HG03565 (cell line): ENCODE results near the gene LSAMP.
"Not testable (repeated sequence)": the region's sequence is repeated elsewhere in the genome, so short reads cannot be mapped to it uniquely, and the experiment has no call there.

Experiments
- ATAC-seq: cut with Tn5 transposase; IDR thresholded peaks from one replicate; pipeline ENCODE4 v1.9.1; 2021; ENCODE audit warnings: mild to moderate bottlenecking, moderate library complexity; ENCODE audit not compliant: unreplicated experiment

Gene LSAMP

DNA sequence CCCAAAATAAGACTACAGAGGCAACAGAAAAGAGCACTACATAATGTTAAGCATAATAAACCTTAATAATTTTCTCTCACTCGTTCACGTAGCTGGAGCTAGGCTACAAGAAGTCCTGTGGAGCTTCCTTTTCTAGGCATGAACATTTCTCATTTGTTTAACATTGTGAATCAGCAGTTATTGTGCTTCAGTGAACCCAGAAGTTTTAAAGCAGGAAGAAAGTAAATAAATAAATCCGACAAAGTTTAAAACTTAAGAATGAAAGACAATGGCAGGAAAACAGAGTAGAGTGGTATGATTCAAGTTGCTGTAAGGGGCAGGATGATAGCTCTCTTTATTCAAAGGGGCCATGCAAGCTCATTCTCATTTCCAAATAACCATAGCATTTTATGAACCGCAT is 191.8 kb downstream of the LSAMP start:
- ATAC-seq: no peak

DNA sequence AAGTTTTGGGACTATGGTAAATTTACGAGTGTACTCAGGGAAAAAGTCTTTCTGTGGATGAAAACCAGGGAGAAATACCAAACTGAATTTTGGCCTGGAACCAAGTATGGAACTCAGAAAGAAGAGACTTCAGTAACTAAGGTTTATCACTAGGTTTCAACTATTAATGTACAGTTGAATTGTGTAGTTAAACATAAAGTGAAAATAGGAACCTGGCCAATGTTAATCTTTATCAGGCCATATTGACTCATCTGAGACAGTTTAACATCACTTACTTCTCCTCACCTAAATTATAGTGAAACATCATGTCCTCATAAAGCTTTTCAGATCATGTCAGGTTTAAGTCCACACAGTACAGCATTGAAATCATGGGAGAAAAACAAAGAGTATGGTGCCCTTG is 197.7 kb downstream of the LSAMP start:
- ATAC-seq: no peak

DNA sequence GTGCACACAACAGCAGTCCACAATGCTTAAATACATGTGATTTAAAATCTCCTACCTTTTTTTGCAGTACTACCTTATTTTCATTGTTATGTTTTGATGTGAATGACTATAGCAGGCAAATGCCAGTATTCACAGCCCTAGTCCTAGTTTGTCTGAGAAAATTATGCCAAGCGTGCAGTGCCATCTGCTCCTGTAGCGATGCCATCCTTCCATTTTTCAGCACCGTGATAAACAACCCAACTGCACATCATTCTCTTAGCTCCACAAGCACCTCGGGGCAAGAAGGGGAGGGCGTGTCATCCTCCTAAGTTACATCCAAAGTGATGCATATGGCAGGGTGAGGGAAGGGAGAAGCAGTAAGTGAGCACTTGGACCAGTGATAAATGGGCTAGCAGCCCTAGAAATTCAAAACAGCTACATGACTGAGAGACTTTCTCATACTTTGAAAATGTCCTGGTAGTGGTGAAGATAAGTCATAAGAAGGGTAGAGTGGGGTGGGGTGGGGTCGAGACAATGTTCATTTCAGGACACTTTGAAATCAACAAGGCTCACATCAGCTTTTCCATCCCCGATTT is 198.8 kb downstream of the LSAMP start:
- ATAC-seq: no peak

DNA sequence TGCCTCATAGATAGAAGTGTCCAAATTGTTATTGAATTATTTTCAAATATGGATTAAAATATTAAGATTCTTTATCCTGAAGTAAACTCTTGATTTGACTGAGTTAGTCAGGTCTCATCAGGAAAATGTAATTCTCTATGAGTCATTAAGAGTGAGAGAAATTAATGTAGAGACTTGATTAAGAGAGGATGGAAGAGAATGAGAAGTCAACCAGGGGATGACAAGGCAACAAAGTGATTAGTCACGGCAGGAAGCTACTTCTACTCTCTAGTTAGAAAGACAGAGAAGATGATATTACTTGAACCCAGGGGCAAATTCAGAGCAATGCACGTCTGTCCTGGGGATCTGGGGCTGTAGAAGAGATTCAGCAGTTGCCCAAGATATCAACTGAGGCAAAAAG is 202.5 kb downstream of the LSAMP start:
- no peak for ATAC-seq

DNA sequence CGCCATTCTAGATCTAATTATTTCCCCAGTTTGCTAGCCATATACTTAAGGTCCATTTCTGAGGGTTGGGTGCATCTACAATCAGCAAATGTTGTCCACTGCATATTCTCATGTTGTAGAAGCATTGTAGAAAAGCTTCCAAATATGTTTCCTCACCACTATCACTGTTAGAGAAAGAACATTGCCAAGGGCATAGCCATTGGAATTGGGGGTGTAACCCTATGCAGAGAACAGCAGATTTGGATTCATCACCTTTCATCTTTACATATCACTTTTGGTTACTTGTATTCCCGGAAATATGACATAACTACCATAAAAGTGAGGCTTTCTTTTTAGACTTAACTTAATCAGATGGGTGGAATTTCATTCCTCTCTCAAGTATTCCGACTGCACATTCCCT is 203.6 kb downstream of the LSAMP start:
- ATAC-seq: no peak

DNA sequence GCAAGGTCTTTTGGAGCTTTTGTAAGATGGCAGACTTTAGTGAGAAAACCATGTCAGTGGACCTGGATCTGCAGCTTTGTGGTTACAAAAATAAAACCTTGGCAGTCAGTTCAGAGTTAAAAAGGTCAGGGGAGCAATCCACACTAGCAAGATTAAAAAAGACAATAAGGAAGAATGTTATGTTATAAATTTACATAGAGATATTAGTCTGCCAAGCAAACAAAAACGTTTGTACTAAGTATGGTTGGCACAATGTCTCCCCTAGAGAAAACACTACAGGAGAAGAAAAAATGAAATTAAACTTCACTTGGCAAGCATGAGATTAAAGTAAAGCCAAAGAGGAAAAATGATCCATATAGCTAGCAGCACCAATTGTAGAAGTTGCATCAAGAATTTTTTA is 205.0 kb downstream of the LSAMP start:
- no peak for ATAC-seq

DNA sequence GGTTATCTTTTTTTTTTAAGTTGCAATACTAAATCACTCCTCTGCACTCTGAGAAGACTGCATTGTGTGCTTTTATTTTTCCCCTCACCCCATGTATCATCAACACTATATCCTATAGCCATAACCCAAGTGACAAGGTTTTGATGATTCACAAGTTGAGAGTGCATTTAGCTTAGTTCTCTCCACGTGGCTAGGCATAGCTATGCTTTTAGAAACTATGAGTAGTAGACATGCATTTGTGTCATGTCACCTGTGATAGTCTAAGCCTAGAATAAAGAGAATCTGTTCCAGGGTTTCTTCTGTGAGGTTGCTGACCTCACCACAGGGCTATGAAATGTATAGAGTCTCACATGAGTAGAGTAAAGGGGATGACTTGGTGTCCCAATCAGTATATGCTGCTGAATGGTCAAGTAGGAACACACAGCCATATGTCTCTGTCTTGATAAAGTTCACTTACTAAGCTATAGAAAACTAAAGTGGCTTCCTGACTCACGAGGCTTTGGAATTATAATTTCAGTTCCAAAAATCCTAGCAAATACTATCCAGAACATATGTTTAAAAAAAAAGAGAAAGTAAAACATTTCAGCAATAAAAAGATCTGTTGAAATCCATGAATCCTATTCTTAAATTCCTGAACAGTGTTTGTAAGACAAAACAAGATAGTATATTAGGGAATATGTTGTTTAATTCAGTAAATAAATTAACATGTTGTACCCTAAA is 206.3 kb downstream of the LSAMP start:
- ATAC-seq: no peak

DNA sequence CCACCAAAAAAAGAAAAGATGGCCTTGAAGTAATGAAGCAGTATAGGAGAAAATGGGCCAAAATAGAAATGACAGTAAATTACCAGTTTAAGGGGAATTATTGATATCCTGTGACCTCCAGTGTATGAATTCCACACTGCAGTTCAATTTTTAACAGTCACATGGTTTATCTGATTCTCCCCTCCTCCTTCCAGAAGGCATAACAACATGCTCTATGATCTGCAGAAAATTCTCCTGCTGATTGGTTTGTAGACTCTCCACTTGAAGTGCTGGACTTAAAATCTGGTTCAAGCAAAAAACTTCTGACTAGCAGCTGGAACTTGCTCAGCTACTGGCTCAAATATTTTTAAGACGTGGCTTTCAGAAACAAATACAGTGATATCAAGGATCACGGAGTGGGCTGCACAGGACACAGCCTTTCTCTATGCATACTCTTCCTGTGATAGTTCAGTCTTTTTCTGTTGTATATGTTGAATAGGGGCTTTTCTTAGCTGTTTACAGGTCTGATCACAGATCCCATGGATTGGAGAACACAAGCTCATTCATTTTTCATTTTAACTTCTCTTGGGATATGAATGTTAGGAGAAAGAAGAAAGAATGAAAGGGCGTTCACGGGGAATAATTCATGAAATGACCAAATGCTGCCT is 211.5 kb downstream of the LSAMP start:
- ATAC-seq: no peak

DNA sequence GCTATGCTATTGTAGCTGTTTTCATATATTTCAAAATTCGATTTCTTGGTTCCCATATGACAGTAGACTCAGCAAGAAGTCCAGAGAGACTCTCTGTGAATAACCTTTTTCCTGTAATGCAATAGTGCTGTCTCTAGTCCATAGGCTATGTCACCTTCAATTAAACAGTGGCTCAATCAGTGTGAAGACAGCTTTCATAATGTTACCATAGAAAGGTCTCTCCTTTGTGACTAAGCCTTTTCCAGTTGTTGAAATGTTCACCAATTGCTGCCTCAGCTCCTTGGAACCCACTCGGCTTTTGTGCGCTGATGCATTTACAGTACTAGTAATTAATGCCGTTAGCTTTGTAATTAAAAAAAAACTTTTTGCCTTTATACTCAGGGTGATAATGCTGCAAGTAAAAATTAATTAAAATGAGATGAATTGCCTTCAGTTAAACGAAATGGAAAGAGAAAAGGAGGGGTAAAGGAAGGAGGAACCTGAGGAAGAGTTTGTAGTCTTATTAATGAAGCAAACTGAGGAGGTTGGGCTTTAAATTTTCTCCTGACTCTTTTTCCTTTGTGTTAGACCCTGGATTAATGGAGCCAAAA is 214.8 kb downstream of the LSAMP start:
- ATAC-seq: no peak

DNA sequence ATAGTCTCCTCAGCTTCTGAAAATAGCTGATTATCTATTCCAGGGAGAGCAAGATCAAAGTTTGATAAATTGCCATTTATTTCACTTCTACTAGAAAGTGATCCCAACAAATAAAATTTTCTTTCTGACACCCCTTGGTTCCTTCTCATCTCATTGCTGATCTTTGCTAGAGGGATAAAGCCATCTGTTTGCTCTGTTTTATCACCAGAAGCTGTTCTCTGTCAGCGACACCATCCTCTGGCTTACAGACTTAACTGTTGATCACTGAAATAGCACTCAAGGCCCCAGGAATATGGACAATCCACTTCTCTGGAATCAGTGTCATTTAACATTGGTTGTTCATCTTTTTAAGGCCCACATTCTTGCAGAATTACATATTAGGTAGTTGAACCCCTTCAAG is 219.0 kb downstream of the LSAMP start:
- no peak for ATAC-seq

DNA sequence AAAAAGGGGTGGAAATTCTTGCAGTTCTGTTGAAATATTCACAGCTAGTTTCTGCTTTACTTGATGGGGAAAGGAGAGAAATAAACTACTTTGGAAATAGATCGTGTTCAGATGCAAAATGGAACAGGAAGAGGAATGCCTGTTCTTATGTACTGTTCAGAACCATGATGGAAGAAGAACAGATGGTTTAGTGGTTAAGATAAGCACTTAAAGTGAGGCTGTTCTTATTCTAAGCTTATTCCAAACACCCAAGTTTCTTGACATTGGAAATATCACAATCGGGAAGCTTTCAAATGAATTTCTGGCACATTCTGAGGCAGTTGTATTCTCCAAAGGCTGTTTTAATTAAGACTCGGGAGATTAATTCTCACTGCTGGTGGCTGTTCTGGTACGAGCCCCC is 228.5 kb downstream of the LSAMP start:
- ATAC-seq: no peak

DNA sequence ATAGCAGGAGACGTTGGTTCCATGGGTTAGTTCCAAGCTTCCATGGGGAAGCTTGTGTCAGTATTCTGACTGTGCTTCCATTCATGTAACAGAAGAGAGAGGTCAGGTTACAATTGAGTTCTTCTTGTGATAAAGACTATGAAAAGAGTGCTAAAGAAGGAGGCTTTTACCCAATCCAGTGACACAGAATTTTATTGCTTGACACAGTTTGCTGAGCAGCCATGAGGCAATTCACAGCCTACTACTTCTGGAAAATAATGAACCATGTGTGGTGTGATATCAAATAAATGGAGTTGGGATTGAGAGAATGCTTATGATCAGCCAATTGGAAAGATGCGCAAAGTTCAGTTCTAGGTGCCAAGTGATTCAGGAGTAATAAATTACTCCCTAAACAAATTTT is 233.4 kb downstream of the LSAMP start:
- no peak for ATAC-seq

DNA sequence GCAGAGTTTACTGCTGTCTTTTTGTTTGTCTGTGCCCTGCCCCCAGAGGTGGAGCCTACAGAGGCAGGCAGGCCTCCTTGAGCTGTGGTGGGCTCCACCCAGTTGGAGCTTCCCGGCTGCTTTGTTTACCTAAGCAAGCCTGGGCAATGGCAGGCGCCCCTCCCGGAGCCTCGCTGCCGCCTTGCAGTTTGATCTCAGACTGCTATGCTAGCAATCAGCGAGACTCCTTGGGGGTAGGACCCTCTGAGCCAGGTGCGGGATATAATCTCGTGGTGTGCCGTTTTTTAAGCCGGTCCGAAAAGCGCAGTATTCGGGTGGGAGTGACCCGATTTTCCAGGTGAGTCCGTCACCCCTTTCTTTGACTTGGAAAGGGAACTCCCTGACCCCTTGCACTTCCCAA is 236.5 kb downstream of the LSAMP start:
- ATAC-seq: not testable (repeated sequence)

DNA sequence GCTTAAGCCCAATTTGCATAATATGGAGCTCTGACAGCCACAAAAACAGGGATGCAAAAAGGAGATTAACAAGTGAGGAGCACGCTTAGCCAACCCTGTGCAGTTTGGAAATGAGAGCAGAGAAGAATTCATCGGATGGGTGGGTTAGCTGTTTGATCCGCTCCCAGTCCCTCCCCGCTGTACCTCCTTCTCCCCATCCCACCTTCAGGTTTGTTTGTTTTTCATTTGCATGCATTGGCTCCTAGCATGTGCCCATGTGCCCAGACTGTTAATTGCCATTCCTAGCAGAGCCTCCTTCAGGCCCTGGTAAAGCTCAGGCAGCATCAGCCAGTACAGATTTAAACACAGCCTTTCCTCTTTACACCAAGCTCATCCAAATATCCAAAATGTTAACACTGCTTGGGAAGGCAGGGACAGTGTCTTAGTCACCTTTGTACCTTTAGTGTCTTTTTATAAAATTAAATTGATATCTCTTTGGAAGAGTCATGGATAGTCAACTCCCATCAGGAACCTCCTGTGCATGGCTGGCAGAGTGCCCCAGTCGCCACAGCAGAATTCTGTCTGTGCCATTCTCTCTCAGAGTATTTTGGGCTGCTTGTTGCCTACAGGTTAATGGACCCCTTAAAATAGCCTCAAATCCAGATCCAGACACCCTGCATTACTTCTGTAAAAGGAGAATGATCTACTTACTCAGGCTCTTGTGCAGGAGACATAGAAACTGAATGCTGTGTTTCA is 244.2 kb downstream of the LSAMP start:
- ATAC-seq: no peak

DNA sequence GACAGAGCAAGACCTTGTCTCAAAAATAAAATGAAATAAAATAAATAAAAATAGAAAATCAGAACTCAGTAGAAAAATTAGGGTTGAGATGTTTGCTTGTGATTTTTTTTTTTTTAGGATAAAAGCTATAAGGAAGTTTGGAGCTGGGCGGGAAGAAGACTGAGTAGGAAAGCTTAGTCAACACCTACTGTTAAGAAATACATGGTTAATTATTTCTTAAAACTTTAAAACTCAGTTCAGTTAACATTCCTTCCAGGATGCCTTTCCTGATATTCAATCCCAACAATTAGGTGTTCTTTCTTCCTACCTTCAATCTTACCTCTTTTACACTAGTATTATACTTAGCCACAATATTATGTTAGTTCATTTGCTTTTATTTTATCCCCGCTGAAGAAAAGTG is 246.2 kb downstream of the LSAMP start:
- no peak for ATAC-seq

DNA sequence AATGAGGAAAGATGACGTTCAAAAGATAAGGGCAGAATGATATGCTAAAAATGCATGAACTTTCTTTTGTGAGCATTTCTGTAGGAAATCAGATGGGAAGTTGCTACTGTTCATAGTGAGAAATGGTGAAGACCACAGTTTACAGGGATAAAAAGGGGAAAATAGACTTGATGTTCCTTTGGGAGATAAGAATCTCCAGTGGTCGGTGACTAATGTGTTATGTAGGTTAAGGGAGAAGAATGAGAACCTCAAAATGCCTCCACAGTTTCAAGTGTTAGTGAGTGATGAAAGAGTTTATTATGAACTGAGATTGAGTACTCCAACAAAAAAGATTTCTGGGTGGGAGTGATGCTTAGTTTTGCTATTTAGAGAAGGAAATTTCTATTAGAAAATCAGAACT is 247.2 kb downstream of the LSAMP start:
- no peak for ATAC-seq

DNA sequence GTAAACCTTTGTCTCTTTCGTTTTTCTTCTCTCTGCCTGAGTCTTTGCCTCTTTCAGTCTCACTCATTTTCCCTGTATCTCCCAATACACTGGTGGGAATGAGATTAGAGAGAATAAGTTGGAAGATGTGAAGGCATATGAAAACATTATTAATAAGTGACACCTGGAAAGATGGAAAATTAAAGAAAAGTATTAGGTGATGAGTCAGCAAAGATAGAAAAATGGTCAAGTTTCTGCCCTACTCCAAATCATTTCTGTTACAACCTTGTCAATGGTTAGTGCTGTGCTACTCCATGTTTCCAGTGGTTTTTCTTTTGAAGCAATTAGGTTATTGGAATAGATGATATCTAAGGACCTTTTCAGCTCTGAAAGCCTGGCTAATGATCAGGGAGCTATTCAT is 252.8 kb downstream of the LSAMP start:
- no peak for ATAC-seq

DNA sequence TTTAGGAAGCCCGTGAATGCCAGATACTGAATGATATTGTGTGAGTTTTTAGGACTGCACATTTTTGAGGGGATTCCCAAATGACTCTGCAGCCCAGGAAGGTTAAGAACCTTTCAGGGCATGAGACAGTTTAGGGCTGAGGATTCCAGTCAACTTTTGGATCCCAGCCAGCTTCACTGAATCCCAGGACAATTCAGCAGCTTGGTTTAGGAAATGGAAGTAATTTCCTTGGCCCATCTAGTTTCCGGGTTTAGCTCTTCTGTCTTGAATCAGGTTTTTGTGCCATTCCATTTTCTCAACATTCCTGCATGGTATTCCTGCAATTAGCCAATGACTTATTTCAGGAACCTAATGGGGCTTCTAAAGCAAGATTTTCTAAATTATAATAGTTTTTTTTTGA is 253.9 kb downstream of the LSAMP start:
- no peak for ATAC-seq

DNA sequence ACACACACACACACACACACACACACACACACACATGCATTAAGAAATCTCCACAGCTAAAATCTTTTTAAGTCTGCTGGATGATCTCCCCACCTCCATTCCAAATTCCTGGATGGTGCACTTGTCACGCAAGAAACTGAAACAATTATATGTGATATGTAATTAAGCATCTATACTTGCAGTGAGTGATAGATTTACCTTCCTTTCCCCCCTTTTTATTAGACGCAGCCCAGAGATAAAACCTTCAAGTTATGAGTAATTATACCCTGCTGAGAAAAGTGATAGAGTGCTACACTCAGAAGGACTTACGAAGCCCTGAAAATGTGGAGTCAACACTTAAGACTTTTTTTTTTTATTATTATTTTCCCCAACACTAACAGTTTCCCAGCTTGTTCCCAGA is 255.2 kb downstream of the LSAMP start:
- ATAC-seq: no peak

DNA sequence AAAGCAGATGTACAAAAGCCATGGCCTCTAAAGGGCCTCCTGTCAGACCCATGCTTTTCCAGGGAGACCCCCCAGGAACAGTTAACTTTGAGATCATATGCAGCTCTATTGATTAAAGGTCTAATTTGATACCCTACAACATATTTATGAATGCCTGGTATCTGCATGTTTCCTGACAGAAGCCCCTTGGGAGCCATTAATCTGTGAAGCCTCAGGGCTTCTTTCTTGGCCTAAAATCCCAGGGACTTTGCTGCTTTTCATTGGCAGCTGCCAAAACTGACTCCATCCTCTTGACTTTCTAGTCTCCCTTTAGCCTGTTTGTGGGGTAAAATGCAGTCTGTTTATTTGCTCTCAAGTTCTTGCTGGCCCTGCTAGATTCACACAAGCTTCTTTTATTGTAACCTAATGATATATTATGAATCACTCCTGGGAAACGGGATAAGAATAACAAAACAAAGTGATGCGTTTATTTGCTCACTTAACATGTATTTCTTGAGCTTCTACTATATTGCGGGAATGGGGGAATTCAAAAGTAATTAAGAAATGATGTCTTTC is 257.0 kb downstream of the LSAMP start:
- no peak for ATAC-seq

DNA sequence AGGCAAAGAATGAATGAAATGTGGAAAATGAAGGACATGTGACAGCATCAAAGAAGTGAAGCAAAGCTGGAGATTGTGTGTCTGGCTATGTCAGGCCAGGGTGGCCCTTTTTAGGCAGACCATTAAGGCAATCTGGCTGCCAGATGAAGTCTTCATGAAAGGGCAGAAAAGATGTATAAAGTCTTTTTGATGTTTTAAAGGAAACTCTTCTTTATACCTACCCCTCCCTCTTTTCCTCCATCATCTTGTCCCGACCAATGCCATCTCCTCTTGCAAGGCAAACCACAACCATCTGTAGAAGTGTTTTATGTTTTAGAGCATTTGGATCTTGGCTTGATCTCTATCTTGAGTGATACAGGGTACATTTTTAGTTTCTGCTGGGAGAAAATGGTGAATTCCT is 259.2 kb downstream of the LSAMP start:
- no peak for ATAC-seq
